LNCAP (cell line): Measurements from ENCODE around the gene IGFALS.

Source experiments
- CTCF ChIP-seq: fragments of 450-650 bp; IDR thresholded peaks from 2 replicates; pipeline ENCODE4 v1.5.1; 2017; ENCODE audit warnings: mild to moderate bottlenecking

The IGFALS gene

GRCh38 chr16:1762196-1762878 is 31.2 kb downstream of the IGFALS start:
- no peak for TF ChIP-seq CTCF

GRCh38 chr16:1761751-1762150 is 31.8 kb downstream of the IGFALS start:
- TF ChIP-seq CTCF, result no peak

GRCh38 chr16:1760911-1761310 is 32.6 kb downstream of the IGFALS start:
- no peak for TF ChIP-seq CTCF

GRCh38 chr16:1759511-1759910 is 34.0 kb downstream of the IGFALS start:
- TF ChIP-seq CTCF, result no peak

GRCh38 chr16:1758923-1759322 is 34.6 kb downstream of the IGFALS start:
- no peak for TF ChIP-seq CTCF

- TF ChIP-seq CTCF, result no peak
Measured at GRCh38 chr16:1757714-1758461, 35.6 kb downstream of the IGFALS start.

GRCh38 chr16:1754204-1754603 is 39.3 kb downstream of the IGFALS start:
- TF ChIP-seq CTCF, result no peak
